ENCODE measurements around the gene SMIM36.
"Not testable (repeated sequence)": the region's sequence is repeated elsewhere in the genome, so short reads cannot be mapped to it uniquely, and the experiment has no call there.

The SMIM36 gene

DNA sequence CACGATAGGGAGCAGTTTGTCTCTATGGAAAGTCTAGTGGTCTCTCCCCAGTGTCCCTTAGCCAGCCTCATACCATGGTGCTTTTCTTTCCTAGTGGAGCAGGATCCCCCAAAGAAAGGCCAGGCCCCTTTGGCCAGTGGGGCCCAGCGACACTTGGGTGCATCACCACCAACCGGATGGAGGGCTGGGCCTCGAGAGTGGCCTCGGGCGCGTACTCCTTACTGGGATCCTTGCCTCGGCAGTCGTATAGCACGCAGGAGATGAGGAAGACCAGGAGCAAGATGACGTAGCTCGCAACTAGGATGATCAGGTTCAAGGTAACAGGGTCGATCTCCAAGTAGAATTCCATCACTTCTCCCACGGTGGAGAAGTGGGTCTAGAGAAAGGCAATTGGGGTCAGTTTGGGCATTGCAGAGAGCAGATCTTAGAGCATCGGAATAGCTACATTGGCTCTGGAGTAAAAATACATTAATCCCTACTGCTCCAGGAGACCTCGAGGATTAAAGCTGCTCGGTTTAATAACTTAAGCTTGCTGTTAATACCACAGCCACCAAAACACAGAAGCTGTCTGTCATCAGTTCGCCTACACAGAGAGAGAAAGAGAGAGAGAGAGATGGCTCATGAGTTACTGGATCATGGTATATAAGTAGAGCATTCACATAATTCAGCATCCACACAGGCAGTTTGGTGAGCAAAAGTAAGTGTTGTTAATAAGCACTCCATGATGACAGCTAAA, at the start of gene SMIM36:
Gene SMIM36 (minus strand): TSS at position 467 of the 736 bp plus-strand sequence.
- intact Hi-C loops (cut with DNase I), result no loop called here
- peak in 6 of 42 donors; percentile 9 to 56 (median 19) for DNase-seq

GRCh38 chr17:55555772-55556171, 44.5 kb upstream of the SMIM36 start:
- intact Hi-C loops (cut with DNase I), result no loop called here
- DNase-seq, result no peak

DNA sequence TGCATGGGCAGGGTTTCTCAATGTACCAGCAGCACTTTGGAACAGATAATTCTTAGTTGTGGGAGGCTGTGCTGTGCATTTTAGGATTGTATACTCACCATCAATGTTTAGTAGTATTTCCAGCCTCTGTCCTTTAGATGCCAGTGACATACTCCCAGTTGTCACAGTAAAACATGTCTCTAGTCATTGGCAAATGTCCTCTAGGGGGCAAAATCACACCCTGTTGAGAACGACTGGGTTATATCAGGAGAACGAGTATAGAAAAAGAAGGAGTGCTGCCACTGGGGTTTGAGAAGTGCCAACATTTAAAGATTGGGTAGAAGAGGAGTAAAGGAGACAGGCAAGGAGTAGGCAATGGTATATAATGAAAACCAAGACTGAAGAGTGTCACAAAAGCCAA, 37.9 kb upstream of the SMIM36 start:
- intact Hi-C loops (cut with DNase I), result no loop called here
- DNase-seq, result no peak

DNA sequence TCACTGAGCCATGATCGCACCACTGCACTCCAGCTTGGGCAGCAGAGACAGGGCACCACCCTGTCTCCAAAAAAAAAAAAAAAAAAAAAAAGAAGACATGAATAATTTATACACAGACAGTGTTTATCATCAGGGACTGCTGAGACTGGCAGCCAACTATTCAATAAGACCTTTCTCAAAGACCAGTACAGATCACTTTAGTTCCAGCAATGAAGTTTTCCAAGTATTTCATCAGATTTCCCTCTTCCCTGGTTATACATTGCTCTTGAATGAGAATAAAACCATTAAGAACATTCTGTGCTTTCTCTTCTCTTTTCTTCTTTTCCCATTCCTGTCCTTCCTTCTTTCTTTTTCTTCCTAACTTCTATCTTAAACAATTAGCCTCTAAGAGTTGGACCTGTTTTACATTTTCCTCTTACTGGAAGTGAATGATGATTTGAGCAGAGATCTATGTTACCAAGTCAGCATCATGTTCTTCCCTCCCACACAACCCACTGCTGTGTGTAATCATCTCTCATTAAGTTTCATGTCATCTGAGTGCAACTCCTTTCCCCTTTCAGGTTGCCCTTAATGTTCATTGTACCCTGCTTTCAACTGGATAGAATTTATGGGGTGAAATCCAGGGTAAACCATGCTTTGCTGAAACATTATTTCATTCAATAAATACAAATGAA, 35.9 kb upstream of the SMIM36 start:
- peak in 12 of 42 donors; percentile 10 to 53 (median 25) for DNase-seq

DNA sequence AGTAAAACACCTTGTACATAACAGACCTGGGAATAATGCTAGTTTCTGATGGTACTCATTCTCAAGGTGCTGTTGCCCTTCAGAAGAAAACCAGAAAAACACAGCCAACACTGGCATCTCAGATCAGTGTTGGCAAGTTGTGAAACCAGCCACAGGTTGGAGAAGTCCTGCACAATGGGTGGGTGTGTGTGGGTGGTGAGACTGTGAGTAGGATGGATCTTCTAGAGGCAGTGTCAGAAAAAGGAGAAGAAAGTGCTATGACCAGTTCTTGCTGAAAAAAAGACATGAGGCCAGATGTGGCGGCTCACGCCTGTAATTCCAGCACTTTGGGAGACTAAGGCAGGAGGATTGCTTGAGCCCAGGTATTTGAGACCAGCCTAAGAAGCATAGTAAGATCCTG, 35.2 kb upstream of the SMIM36 start:
- intact Hi-C loops (cut with DNase I), result no loop called here
- no peak for DNase-seq

More for the DNA sequence above, 35.9 kb upstream of the SMIM36 start:
- intact Hi-C loops (cut with DNase I), result no loop called here

DNA sequence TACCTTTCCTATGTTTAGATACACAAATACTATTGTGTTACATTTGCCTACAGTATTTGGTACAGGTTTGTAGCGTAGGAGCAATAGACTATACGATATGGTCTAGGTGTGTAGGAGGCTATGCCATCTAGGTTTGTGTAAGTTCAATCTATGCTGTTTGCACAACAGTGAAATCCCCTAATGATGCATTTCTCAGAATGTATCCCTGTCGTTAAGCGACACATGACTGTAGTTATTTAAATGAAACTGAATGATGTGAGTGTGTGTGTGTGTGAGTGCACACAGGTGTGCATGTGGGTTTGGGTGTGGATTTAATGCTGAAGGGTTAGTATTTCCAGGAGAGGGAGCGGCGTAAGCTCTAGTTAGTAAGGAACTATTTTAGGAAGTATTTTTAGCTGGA, 34.6 kb upstream of the SMIM36 start:
- intact Hi-C loops (cut with DNase I), result no loop called here
- no peak for DNase-seq

- intact Hi-C loops (cut with DNase I), result no loop called here
- no peak for DNase-seq
Observed at GRCh38 chr17:55543709-55544108, 32.5 kb upstream of the SMIM36 start.

DNA sequence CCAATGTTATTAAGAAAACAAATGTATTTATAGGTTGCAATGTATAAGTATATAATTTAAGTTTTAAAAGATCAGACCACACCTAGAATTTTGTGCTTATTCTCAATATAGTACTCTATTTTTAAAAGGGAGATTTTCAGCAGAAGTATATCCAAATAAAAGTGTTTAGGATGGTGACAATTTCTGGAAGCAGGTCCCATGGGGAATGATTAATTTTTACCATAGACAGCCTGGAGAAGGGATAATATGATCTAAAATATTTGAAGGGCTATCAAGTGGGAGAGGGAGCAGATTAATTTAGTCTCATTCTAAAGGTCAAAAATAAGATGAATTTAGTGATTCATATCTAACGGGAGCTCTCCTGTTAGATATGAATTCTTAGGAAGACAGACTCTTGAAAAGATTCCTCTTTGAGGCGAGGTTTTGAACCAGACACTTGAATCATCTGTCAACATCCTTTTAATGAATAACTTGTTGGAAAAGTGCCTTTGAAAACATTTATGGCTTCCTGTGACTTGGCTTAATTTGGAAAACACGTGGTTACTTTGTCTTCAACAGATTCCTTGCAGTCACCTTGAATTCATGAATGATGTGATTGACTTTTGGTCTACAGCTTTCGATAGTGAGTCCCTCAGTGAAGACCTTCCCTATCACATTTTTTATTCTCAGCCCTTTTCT, 29.3 kb upstream of the SMIM36 start:
- intact Hi-C loops (cut with DNase I), result no loop called here
- DNase-seq, result no peak

DNA sequence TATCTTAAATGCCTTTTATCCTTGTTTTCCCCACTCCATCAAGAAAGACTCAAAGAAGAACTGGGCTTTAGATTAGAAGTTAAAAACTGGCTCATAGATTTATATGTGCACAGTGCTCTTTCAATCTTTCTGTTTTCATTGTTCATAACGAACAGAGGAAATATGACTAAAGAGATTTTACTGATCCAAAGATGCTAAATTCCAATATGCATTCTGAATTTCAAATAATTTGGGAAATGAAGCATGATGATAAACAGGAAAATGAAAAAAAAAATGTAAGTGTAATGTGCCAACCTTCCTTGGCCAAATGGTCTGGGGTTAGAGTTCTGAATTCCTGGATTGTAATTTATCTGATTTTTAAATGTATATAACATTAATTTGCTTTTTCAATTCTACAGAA, 25.0 kb upstream of the SMIM36 start:
- no peak for DNase-seq
- intact Hi-C loops (cut with DNase I), result no loop called here

- intact Hi-C loops (cut with DNase I), result no loop called here
- no peak for DNase-seq
Observed at GRCh38 chr17:55533608-55534007, 22.4 kb upstream of the SMIM36 start.

GRCh38 chr17:55532670-55533069, 21.4 kb upstream of the SMIM36 start:
- DNase-seq, result no peak
- intact Hi-C loops (cut with DNase I), result no loop called here

DNA sequence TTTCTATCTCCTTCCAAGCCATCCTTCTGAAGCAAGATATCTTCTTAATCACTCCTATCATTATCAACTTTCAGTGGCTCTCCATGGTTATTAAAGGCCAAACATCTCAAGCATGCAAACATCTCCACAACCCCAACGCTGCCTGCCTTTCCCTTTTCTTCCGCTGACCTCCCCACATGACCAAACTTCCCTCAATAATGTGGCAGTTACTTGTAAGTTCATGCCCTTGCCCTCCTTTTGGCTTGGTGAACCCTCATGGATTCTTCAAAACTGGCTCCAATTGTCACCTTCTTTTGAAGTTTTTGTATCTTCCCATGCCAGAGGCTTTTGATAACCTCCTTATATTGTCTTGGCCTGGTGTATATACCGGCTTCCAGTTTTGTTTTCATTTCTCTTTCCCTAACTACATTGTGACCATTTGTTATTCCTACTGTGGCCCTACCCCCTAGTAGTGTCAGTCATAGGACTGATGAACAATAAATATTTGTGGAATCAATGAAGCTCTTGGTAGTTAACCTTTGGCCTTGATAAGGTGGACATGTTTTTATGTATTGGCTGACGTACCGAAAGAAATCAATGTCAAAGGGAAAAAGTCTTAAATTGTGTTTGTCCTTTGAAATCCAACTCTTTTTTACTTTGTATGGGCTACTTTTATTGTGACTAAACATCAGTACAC, 19.9 kb upstream of the SMIM36 start:
- DNase-seq, result no peak
- intact Hi-C loops (cut with DNase I), result no loop called here

GRCh38 chr17:55530064-55530463, 18.8 kb upstream of the SMIM36 start:
- DNase-seq, result no peak

GRCh38 chr17:55527540-55528118, 16.4 kb upstream of the SMIM36 start:
- intact Hi-C loops (cut with DNase I), result loop anchor here (5.0 to 10.0 kb wide), 2 partner anchors 187 to 245 kb away; no protein-coding TSS in a partner anchor

More at GRCh38 chr17:55530064-55530463, 18.8 kb upstream of the SMIM36 start:
- intact Hi-C loops (cut with DNase I), result no loop called here

DNA sequence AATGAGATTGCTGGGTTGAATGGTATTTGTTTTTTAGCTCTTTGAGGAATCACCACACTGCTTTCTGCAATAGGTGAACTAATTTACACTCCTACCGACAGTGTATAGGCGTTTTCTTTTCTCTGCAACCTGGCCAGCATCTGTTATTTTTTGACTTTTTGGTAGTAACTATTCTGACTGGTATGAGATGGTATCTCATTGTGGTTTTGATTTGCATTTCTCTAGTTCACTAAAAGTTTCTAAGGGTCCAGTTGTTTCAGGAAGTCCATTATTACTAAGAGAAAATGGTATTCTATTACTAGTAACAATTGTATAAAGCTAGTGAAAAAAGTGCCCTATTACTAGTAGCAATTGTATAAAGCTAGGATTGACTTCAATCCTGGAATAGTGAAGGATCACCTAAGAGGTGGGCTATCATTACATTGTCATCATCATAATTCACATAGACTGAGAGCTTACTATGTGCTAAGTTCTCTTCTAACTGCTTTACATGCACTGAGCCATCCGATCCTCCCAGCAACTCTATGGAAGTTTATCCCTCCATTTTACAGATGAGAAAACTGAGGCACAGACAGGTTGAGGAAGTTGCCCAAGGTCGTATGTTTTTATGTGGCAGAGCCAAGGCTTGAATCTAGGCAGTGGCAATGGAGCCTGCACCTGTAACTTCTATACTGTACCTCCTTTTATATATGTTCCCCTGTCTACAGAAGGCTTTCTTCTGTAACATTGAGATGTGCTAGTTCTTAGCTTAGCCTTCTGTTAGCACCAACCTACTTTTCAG, 13.4 kb upstream of the SMIM36 start:
- DNase-seq, result no peak
- intact Hi-C loops (cut with DNase I), result loop anchor here (5.0 to 10.0 kb wide), 2 partner anchors 190 to 248 kb away; no protein-coding TSS in a partner anchor

More at GRCh38 chr17:55527540-55528118, 16.4 kb upstream of the SMIM36 start:
- DNase-seq, result peak in 31 of 42 donors; percentile 11 to 72 (median 41)

DNA sequence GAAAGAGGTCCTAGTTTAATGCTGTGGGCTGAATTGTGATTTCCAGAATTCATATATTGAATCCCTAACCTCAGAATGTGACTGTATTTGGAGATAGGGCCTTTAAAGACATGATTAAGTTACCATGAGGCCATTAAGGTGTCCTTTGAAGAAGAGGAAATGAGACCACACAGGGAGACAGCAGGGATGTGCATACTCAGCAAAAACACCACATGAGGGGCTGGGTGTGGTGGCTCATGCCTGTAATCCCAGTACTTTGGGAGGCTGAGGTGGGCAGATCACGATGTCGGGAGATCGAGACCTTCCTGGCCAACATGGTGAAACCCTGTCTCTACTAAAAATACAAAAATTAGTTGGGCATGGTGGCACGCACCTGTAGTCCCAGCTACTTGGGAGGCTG, 11.8 kb upstream of the SMIM36 start:
- not testable (repeated sequence) for DNase-seq
- intact Hi-C loops (cut with DNase I), result loop anchor here (10.0 kb wide), 1 partner anchor 192 kb away; no protein-coding TSS in a partner anchor

DNA sequence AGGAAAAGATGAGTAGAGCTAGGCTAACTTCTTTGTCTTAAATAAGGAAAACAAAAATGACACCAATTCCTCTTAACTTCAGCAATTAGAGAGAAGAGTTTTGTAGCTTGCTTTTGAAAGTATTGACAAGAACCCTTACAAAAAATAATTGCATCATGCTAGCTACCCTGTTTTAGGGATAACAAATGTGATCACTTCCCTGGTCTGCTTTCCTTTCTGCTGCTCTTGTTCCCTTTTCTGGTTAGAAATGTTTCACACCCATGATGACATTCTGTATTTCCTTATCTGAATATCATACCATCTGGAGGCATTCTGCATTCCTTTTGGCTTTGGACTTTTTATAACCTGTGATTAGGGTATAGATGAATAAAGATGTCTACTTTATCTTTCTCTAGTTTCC, 9.9 kb upstream of the SMIM36 start:
- DNase-seq, result no peak
- intact Hi-C loops (cut with DNase I), result loop anchor here (10.0 kb wide), 1 partner anchor 194 kb away; no protein-coding TSS in a partner anchor

DNA sequence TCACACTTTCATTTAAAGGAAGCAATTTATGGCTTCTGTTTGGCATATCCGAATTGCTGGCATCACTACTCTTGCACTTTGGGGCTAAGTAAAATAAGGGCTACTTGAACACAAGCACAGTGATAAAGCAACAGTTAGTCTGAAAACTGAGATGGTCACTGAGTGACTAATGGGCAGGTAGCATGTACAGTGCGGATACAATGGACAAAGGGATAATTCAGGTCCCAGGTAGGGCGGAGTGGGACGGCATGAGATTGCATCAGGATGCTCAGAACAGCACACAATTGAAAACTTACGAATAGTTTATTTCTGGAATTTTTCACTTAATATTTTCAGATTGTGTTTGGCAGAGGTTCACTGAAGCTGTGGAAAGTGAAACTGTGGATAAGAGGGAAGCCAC, 9.2 kb upstream of the SMIM36 start:
- intact Hi-C loops (cut with DNase I), result loop anchor here (10.0 kb wide), 1 partner anchor 194 kb away; no protein-coding TSS in a partner anchor
- DNase-seq, result no peak

Measured in head of caudate nucleus (tissue), 42 donors.